Adrenal gland (tissue), 5 donors: ENCODE measurements around the gene MGAT5B.

Source experiments
- CTCF ChIP-seq, 6 experiments: fragments of 450-650 bp in 4 of 6; fragments of 200-600 bp in 2 of 6; sonication (generic) in 1 of 6; IDR thresholded peaks; 1 replicate in 5 of 6; 2 replicates in 1 of 6; pipeline versions ENCODE4 v1.5.1 to v1.8.0; 2016 to 2021; ENCODE audit warnings: antibody characterized with exemption in 6 of 6, mild to moderate bottlenecking in 2 of 6, moderate library complexity in 1 of 6
- POLR2A ChIP-seq, 2 donors: fragments of 450-650 bp; IDR thresholded peaks; one replicate each; pipeline ENCODE4 v1.6.1; 2017; ENCODE audit warnings: antibody characterized with exemption in 2 of 2, mild to moderate bottlenecking in 2 of 2, moderate library complexity in 1 of 2
- donor health status: DM: no; HTN: no; CAD: no.

GRCh38 chr17:76987486-76988093 lies 119.4 kb downstream of the MGAT5B start:
- no peak for TF ChIP-seq CTCF (IDR thresholded peaks at IDR 0.05)
- TF ChIP-seq POLR2A (IDR thresholded peaks at IDR 0.05): no peak
